ENCODE measurements around the gene FAM240A.
"Not testable (repeated sequence)": the region's sequence is repeated elsewhere in the genome, so short reads cannot be mapped to it uniquely, and the experiment has no call there.

The FAM240A gene

DNA sequence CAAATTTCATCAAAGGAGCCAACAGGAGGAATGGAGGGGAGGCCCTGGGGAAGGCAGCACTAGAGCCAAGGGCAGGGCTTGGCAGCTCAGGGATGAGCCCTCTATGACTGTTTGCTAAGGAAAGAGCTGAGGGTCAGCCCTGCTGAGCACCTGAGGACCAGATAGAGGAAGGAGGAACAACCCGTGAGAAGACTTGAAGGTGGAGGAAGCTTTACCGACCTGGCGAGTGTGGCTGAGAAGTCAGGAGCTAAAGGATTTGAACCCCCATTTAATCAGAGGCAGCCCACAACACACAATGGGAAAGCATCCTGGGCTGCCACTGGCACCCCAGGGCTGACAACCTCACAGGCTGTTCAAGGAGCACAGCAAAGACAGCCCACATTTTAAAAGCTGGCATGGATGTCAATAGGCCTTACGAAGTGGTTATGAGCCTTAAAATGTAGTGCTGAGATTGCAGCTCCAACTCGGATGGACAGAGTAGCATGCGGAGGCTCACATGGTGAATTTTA lies 25.5 kb upstream of the FAM240A start:
- DNase-seq (ENCODE audit: low read depth in 1 of 2, low spot score in 1 of 2), result no peak

DNA sequence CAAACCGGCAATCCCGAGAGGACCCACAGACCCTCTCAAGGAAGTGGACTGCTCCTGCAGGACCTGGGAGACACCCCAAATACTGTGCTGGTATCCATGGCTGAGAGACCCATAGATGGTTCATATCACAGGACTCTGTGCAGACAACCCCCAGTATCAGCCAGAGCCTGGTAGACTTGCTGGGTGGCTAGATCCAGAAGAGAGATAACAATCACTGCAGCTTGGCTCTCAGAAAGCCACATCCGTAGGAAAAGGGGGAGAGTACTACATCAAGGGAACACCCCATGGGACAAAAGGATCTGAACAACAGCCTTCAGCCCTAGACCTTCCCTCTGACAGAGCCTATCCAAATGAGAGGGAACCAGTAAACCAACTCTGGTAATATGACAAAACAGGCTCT lies 25.1 kb upstream of the FAM240A start:
- DNase-seq (ENCODE audit: low read depth in 1 of 2, low spot score in 1 of 2), result not testable (repeated sequence)

DNA sequence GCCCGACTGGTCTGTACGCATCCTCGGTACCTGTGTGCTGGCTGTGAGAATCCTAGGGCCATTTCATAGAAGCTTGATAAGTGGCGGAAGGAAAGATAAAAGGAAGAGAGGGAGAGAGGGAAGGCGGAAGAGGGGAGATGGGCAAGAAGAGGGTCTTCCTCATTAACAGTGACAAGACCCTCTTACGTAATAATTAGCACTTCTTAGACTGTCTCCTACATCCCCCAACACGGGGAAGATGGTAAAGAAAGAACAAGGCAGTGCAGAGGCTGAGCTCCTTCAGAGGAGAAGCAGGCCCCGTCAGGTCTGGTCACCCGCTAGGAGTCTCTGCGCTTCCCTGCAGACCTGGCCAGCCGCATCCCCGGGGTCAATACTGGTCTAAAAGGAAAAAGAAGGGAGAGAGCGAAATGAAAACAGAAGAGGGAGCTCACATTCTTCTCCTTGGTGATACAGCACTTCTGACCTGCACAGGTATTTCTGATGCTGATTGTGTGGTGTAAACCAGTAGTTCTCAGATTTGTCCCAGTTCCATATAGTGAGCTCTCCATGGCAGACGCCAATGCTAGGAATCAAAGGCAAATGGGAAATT lies 19.0 kb upstream of the FAM240A start:
- no peak for DNase-seq (ENCODE audit: low read depth in 1 of 2, low spot score in 1 of 2)

DNA sequence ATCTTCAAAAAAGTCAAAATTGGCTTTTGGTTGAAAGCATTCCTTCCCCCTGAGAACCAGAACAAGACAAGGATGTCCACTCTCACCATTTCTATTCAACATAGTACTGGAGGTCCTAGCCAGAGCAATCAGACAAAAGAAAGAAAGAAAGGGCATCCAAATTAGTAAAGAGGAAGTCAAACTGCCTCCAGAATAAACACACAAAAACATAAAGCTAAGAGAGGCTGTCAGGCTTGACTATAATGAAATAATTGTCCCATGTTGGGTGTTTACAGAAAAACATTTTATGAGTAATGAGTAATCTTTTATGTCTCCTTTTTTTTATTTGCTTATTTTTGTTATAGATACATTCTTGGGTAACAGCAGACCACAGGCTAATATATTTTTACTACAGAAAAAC lies 18.3 kb upstream of the FAM240A start:
- no peak for DNase-seq (ENCODE audit: low read depth in 1 of 2, low spot score in 1 of 2)

DNA sequence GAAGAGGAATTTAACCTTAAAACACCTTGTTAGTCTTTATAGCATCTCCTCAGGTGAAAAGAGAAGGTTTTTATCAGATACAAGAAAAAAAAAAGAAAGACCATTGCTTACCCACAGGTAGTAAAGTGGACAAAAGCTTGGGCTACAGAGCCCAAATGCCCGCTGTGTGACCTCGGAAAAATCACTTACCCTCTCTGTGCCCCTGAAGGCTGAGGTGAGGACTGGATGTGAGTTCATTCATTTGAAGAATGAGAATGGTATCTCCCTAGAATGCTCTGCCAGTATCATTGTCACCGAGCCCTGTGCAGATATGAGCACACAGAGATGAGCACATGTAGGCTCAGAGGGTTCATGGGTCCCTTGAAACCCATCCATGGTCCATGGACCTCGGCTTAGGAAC lies 17.6 kb upstream of the FAM240A start:
- DNase-seq (ENCODE audit: low read depth in 1 of 2, low spot score in 1 of 2), result no peak

DNA sequence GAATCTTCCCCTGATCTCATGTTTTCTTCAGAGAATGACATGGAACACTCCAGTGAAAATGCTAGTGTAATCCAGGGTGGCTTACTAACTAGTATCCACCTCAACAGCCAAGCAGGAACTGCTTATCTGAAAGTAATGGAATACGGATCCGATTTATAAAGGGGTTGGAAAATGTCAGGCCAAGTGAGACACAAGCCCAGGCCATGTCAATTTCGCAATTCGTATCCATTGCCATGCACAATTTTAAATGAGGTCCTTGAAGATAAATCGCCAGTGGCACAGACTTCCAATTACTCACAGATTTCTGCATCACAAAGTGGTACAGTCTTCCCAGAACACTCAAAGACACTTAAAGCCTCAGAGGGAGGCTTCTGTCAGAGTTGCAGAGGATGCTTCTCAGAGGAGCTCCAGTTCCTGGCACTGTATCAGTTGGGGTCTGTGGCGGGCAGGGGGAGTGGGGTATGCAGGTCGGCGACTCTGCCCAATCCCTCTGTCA lies 16.5 kb upstream of the FAM240A start:
- no peak for DNase-seq (ENCODE audit: low read depth in 1 of 2, low spot score in 1 of 2)

DNA sequence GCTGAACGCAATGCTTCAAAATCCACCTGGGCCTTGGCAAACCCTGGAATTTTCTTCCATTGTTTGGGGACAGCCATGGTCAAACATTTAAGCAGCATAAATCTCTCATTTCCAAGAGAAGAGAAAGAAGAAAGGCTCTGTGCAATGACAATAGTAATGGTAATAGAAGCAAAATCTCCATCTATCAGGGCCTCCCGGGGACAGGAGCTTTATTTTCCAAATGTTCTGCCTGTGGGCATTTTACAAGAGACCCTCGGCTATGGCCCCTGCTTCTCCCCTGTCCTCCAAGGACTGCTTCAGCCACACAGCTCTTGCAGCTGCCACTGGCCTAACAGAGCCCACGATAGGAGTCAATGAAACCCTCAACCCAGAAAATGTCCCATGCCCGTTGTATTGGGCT lies 12.7 kb upstream of the FAM240A start:
- DNase-seq (ENCODE audit: low read depth in 1 of 2, low spot score in 1 of 2), result no peak

DNA sequence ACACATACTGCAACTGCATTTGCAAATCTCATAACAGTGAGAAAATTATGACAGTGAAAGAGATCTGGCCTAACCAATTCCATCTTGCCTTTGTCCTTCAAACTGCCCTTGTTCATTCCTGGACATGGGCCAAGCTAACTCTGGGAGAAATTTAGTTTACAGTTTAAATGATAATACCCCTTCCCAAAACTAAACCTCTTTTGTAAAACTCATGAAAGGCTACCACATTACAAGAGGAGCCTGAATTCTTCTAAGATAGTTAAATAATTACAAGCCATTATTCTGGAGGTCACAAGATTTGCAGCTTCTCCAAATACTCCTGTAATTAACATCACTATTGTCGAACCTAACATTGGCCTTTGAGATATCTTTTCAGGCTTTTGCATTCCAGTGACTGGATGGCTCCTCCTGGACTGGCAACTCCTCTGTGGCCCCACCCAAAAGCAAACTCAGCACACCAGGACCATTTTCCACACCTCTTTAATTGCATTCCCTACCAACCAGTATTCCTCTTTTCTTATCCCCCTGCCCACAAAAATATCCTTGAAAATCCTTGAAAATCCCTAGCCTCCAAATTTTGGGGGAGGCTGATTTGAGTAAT lies 8.8 kb upstream of the FAM240A start:
- DNase-seq (ENCODE audit: low read depth in 1 of 2, low spot score in 1 of 2), result no peak

DNA sequence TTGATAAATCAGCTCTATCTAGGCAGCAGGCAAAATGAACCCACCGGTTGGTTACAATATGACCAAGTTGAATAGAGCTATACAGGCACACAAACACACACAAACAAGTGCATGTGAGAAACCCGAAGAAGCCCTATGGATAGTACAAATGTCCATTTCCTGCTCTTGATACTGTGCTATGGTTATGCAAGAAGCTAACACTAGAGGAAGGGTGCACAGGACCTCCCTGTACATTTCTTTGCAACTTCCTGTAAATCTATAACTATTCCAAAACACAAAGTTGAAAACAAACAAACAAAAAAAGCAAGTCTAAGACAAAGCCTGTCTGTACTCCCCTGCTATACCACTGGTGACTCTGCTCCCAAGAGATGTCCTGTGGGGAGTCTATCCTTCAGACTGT lies 8.2 kb upstream of the FAM240A start:
- no peak for DNase-seq (ENCODE audit: low read depth in 1 of 2, low spot score in 1 of 2)

DNA sequence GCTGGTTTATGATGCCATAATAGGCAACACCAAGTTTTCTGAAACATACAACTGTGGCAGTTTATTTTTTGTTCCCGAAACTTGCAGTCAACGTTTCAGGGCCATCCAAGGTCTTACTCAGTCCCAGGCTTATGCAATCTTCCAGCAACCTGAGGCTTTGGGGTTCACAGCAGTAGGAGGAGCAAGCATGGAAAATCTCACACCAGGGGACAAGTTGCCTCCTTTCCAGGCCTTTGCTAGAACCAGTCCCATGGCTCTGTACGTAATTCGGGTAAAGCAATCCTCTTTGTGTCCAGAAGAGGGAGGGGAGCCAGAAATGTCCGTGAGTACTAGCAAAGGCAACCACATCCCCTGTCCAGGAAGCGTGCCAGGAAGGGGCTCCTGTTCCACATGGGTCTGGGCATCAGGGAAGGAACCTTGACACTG lies 4.7 kb upstream of the FAM240A start:
- DNase-seq (ENCODE audit: low read depth in 1 of 2, low spot score in 1 of 2), result no peak

DNA sequence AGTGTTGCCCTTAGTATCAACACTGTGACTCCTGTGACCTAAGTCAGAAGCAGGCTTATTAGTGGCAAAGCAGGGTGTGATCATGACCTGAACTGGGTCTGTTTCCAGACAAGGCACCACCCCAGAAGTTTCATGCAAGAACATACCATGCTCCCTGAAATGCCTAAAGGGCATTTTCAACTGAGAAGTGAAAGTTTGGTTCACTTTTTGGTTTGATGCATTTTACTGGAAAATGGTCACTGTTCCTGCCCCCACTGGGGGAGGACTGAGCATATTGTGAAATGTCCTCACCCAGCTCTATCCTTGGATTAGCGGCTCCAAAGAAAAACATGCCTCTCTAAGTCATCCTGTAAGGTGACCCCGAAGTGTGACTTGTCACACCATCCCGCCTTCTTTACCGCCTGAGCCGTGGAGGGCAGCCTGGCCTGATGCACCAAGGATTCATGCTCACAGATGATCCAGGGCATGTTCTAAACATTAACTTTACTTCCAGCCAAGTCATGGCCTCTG lies 3.1 kb upstream of the FAM240A start:
- no peak for DNase-seq (ENCODE audit: low read depth in 1 of 2, low spot score in 1 of 2)

DNA sequence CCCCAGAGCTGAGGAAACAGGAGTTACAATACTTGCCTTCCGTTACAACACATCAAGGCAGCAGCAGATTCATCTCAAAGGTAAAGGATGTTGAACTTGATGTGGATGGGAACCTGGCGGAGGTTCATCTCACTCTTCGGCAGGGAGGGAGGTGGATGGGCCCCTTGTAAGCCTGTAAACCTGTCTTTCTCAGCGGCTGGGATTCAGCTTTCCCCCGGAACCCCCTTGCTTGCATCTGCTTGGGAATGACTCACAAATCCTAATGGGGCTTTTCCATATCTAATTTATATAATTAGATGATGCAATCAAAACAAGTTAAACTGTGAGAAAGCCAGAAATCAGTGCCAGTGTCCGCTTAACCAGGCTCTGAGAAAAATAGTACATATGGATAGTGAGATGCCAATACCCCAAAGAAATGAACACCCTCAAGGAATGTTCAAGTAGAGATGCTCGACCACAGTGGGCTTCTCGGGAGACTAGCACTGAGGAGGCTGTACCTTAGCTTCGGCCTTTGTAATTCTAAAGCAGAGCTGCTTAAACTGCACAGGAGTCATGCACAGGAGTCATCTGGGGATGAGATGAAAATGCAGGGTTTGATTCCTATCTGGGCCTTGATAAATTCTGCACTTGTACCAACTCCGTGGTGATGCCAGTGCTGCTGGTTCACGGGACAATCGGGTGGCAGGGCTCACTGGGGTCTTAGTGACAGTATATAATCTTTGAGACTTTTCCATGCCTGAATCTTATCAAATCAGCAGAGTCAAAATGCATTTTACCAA lies 2.2 kb upstream of the FAM240A start:
- no peak for DNase-seq (ENCODE audit: low read depth in 1 of 2, low spot score in 1 of 2)

DNA sequence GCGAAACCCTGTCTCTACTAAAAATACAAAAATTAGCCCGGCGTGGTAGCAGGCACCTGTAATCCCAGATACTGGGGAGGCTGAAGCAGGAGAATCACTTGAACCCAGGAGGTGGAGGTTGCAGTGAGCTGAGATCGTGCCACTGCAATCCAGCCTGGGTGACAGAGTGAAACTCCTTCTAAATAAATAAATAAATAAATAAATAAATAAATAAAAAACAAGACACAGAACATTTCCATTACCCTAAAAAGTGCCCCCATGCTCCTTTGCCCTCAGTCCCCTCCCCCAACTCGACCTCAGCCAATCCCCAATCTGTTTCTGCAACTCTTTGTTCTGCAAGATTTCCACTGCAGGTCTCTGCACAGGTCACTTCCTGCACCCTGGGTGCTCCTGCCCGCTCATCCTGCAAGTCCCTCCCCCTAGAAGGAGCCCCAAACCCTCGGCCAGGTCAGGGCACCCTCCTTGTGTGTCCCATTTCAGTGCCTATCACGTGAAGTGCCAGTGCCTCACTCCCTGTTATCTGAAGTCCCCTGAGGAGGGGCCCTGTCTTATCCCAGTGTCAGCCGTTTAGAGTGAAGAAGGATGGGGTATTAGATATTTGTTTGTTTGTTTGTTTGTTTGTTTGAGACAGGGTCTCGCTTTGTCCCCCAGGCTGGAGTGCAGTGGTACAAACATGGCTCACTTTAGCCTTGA lies 1.1 kb downstream of the FAM240A start:
- no peak for DNase-seq (ENCODE audit: low read depth in 1 of 2, low spot score in 1 of 2)

DNA sequence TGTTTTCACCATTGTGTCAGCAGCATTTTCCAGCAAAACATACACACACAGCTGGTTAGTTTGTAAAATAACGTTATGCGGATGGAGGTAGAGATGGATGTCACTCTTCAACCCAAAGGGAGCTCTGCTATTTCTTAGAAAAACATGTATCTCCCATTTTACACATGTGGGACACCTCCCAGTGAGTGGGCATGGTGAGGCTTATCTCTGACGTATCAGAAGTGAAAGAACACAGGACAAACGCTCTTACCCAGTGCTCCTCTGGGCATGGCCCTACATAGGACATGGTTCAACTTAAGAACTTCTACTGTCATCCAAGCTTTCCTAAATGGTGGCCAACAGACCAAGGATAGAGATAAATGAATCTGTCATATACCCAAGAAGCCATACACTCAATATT lies 2.1 kb downstream of the FAM240A start:
- no peak for DNase-seq (ENCODE audit: low read depth in 1 of 2, low spot score in 1 of 2)

DNA sequence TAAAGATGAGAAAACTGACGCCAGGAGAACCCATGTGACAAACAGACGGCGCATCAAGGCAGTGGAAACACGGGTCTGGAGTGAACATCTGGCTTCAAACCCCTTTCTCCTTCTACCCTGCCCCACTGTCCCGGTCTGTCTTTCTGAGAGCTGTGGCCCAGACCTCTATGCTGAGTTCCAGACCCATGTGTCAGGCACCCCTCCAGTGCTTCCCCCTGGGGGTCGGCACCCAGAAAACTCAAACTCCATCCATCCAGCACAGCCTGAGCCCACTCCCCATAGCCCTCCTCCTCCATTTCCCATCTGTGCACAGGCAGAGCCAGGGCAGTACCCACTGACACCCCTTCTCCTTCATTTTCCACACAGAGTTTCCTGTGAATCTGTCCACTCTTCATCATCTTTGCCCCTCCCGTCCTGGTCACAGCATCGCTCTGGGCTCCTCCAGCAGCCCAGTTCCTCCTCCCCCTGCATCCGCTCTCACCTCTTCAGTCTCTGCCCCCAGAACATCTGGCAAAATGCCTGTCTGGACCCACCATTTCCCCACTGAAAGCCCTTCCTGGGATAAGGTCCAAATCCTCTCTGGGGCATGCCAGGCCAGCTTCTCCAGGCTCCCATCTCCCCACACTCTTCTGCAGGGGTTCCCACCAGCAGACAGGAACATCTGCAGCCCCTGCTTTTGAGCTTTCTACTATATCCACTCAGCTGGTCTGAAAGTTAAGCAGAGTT lies 2.9 kb downstream of the FAM240A start:
- DNase-seq (ENCODE audit: low read depth in 1 of 2, low spot score in 1 of 2), result no peak

DNA sequence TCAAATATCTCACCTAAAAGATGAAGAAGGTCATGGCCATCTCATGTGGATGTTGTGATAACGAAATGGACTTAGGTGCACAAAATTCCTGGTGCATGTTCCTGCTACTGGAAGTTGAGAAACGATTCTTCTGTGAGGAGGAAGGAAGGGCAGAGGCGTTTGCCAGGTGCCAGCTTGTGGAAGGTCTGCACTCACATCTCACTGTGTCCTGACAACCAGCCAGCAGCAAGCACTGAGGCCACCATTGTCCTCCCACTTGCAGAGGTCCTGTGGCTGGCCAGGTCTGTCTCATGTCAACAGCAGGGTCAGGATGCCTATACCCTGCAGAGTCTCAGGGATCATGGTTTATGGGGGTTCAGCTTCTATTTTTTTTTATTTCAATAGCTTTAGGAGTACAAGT lies 3.7 kb downstream of the FAM240A start:
- DNase-seq (ENCODE audit: low read depth in 1 of 2, low spot score in 1 of 2), result no peak

DNA sequence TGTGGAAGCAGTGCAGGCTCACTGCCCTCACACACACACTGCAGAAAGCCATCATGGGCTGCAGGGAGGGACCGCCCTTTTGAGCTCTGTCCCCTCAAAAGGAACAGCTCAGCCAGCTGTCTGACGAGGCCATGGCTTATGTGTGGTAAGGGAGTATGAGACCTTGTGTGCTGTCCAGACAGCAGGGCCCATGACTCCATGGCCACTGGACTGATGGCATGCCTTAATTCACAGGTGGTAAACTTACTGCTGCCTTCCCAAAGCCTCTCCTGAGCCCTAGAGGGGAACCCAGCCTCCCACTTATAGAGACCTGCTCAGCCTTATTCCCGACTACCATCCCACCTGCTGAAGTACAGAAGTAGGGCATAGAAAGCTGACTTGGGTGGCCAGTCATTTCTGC lies 5.6 kb downstream of the FAM240A start:
- DNase-seq (ENCODE audit: low read depth in 1 of 2, low spot score in 1 of 2), result no peak

DNA sequence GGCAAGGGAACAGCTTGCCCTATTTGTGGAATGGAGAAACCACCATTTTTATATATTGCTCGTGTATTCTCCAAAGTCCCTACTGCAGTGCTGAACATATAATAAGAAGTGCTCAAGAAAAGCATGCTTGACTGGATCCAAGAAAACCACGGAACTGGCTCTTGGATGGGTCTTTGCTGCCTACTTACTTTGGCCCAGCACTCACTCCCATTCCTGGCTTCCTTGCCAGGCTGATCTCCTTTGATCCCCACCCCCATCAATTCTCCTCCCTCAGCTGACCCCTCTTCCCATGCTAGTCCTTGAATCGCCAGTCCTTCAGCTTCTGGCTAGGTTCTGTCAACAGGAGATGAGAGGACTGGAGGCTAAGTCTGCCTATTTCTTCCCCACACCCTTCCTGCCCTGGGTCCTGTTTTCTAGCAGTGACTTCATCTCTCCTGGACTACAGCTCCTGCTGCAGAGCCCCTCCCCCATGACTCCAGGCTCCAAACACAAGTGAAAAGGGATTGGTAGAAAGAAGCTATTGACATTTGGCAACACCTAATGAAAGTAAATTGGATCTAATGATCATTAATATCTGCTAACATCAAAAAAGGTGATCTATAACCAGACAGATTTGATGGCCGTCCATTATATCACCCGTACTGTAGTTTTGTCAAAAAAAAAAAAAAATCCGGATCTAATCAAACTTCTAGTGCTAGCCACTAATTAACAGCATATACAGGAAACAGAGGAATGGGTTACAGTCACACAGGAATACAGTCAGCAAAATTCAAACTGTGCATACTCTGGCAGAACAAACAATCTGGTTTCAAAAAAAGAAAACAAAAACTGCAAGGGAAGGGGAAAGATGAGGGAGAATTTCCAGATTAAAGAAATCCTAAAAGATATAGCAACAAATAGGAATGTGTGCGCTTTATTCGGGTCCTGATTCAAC lies 7.8 kb downstream of the FAM240A start:
- DNase-seq (ENCODE audit: low read depth in 1 of 2, low spot score in 1 of 2), result no peak

DNA sequence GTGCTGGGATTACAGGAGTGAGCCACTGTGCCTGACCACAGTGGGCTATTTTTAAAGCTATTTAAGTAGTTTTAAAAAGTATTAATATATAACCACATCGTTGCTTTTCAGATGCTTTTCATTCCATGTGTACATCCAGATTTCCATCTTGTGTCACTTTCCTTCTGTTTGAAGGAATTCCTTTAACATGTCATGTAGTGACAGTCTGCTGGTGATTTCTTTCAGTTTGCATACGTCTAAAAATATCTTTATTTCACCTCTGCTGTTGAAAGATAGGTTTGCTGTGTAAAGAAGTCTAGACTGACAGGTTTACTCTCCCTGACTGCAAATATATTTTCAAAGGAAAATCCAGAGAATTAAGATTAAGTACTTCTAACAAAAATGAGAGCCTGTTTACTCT lies 12.2 kb downstream of the FAM240A start:
- DNase-seq (ENCODE audit: low read depth in 1 of 2, low spot score in 1 of 2), result no peak
